NCI-H82 treated with DMSO at 0.1 percent for 48 hours (cell line): Measurements from ENCODE around the gene C1orf105.

Experiments used
- DNase-seq: peaks from one replicate; lab custom pipeline; 2025; ENCODE audit not compliant: unreplicated experiment; lab: John Stamatoyannopoulos, UW

Gene C1orf105

DNA sequence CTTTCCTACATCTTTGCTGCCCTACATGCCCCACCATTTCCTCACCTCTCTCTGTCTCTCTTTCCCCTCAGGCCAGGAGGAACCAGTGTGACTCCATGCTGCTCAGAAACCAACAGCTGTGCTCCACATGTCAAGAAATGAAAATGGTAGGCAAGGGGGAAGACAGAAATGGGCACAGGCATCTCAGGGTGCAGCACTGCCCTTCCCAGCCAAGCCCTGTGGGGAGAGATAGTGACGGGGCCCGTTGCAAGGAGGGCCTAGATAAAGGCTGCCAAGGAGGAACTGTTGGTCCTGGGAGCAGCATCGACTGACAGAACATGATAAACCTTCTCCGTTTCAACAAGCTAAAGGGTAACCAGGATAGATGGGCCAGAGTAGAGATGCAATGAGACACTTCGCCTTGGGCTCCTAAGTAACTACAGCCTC, 35.9 kb downstream of the C1orf105 start:
- no peak for DNase-seq

DNA sequence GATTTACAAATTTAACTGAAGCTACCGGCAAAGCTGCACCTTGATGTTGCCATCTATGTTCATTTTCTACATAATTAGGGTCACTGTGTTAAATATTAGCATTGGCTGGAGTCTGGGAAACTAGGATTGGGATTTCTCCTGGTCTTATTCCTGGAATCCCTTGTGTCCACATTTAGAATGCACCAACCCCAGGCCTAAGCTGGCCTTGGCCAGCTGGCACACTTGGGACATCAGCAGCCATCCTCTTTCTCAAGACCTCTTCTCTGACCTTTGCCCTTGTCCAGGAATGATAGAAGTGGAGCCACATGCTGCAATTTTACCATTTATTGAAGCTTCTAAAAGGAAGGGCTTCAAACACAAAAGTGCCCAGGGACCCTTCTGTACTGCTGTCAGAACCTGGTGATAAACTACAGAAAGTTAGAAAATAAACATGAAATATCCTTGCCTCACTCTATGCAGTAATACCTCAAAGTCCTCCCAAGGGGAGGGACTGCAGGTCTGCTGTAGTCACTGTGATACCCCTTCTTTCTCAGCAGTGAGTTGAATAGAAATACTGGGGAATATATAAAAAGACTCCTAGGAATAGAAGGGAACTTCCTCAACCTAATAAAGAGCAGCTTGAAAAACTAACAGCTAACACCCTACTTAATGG, 37.1 kb downstream of the C1orf105 start:
- no peak for DNase-seq

DNA sequence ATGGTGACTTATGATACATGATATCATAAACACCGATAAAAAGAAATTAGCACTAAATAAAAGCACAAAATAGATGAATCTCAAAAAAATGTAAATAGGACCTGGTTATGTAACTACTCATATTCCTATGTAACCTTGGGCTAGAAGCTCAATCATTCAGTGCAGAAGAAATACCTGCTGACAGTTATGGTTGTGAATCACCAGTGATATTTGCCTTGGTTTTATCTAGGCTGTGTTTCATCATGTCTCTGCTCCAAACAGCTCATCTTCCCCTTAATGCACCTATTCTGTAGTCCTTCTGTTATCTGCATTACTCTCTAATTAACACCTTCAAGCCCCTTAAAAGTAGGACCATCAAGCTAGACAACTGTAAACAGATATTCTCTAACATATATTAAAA, 39.7 kb downstream of the C1orf105 start:
- DNase-seq, result no peak

DNA sequence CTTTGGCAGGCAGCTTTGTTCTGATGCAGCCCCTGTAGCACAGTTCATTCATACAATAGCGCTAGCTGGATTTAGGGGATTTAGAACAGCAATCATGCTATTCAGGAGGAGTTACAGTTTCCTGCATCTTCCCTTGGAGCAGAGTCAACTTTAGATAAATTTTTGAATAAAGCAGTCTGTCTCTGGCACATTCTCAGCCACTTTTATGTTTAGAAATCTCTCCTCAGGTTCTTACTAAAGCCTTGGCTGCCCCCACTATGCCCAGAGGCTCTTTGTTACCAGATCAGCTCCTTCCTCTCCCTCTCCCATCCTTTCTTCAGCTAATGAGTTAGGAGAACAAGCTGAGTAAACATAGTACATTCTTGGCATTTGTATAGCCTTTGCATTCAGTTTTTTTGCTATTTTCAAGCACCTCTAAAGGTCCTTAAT, 40.4 kb downstream of the C1orf105 start:
- no peak for DNase-seq

DNA sequence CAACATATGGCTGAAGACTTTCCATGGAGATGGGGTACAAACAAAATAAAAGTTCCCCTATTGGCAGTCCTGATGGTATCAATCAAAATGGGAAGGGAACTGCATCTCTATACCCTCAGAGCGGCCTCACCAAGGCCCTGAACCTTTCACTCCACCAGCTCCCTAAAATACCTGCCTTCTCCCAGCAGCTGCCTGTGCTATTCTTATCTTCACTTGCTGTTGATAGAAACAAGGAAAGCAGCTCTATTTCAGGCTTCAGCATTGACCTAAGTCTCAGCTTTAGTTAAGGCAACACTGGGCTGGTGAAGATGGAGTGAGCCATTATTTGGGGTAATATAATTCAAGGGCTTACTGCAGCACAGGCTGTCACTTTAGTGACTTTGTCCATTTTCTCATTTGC, 45.1 kb downstream of the C1orf105 start:
- no peak for DNase-seq

DNA sequence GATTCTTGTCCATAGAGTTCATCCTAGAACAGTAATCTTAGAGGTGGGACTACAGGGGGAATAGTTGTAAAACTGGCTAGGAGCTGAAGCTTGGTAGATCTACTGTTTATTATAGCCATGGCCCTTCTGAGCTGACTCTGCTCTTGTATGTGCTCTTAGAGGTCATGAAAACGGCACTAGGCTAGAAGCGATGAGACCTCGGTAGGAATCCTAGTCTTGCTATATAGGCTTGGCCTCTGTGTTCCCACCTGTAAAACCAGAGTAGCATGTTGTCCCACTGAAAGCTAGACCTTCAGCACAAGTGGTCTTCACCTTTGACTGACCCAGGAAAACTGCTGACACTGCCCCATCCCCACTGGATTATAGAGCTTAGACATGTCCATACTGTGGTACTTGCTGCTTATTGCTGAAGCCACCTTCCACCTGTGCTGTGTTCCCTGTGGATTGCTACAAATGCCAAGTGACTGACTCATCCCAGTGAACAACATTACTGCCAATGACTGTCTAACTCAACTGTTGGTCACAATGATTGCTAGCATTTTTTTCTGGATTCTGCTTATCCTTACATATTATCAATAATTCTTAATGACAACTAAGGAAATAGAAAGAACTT, 46.4 kb downstream of the C1orf105 start:
- DNase-seq, result no peak

DNA sequence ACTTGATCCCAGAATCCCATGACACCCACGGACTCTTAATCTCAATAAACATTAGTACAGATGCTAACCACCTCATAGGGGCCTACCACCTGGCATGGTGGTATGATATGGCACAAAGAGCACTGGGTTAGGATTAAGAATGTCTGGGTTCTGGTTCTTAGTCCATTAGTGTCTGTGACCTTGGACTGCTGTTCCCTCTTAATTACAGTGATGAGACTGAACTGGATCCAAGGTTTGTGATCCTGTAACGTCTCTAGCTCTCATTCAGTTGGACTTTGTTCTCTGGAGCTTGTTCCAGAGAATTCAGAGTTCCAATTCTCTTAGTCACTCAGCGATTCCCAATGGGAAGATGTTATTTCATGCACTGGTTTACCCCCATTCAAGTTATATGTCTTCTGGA, 47.0 kb downstream of the C1orf105 start:
- no peak for DNase-seq

DNA sequence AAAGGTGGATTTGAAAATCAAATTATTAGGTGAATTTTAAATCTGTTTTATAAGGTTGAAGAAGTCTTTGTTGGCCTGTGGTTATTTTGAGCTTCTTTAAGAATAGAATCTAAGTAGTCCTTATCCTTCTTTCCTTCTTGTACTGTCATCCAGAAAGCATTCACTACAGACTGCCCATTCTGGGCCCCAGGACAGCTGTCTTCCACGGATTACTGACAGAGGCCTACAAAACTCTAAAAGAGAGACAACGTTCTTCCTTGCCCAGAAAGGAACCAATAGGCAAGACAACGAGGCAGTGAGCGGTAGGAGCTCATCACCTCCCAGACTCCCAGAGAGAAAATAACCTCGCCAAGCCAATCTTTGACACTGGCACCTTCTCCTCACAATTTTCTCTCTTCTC, 47.8 kb downstream of the C1orf105 start:
- DNase-seq, result no peak

DNA sequence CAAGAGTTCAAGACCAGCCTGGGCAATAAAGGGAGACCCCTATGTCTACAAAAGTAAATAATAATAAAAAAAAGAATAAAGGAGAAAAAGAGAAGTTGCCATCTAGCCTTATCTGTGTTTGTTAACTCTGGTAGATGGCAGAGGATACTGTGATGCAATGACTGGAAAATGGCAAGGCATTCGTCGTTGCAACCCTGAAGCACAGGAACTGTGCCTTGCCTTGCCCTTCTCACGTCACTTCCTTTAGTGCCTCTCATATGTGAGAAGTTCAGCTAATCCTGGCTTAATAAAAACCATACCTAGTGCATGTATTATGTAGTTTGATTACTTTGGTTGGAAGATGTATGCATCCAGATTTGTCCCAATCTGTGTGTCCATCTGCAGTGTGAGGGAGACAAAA, 49.2 kb downstream of the C1orf105 start:
- no peak for DNase-seq

DNA sequence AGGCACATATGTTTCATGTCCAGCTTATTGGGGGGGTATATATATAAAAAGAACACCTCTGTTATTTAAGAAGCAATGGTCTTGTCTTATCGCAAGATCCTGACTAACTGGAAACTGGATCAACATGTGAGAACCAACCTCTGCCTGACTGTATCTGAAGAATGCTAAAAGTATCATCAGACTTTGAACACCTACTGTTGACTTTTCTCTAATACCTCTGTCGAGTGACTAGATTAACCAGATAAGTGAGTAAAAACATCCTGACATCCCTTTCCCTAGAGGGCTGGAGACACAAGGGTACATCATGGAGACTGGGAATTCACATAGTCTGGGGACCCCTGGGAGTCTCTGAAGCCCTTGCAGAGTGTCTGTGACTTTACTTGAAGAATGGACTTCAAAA, 49.7 kb downstream of the C1orf105 start:
- no peak for DNase-seq

DNA sequence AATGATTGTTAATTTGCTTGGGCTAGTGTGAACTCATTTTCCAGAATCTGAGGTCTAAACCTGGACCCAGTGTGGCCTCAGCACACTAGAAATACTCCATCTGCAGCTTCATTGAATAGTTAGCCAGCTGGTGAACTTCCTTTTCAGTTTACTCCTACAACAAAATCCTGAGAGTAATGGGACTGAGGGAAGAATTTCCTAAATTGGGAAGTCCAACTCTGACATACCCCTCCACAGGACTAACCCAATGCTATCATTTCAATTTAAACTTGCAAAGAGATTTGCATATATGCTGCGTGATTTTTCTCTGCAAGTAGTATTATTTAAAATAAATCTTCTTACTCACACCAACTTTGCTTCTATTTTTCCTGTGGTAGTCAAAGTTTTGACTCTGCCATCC, 51.2 kb downstream of the C1orf105 start:
- no peak for DNase-seq

DNA sequence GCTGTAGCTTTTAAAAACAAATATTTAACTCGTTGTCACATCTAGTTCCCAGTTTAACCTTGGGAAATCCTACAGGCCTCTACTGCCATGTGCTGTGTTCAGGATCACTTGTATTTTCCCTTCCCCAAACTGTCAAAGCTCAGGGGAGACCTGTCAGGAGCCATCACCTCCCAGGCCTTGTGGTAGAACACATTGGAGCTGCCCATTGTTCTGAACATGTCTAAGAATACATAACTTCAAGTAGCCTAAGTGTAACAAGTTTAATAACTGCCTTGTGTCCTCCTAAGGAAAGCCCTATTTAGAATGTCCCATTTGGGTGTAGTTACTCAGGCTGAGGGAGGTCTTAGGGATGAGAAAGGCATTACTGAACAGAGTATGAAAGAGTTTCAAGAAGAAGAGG, 52.0 kb downstream of the C1orf105 start:
- no peak for DNase-seq

DNA sequence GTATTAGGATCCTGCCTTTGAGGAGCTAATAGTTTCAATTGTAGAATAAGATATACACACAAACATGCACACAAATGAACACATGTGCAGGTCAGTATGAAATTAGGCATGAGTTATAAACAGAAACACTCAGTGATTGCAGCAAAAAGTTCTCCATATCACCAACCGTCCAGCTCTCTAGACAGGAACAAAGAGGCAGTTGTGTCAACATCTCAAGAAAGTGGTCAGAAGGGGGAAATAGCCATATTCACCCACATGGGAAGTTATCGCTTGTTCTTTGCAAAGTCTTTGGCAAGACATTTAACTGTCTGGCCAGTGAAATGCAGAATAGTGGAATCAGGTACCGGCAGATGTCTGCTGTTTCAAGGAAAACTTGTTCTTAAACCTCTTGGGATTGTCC, 52.8 kb downstream of the C1orf105 start:
- DNase-seq, result no peak

DNA sequence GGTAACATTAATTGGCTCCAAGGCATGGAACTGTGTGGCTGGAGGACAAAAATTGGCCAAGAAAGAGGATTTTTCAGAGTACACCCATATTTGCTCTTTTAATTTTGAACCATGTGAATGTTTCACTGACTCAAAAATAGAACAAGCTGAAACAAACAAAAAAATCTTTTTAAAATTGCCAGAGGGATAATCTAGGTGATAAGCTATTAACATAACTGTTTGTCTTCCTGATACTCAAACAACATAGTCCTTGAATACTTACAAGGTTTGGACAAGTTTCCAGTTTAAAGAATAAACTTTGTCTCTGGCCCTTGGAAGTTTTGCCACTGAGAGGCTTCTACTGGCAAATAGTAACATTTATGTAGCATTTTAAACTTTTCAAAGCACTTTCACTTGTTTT, 53.4 kb downstream of the C1orf105 start:
- no peak for DNase-seq

DNA sequence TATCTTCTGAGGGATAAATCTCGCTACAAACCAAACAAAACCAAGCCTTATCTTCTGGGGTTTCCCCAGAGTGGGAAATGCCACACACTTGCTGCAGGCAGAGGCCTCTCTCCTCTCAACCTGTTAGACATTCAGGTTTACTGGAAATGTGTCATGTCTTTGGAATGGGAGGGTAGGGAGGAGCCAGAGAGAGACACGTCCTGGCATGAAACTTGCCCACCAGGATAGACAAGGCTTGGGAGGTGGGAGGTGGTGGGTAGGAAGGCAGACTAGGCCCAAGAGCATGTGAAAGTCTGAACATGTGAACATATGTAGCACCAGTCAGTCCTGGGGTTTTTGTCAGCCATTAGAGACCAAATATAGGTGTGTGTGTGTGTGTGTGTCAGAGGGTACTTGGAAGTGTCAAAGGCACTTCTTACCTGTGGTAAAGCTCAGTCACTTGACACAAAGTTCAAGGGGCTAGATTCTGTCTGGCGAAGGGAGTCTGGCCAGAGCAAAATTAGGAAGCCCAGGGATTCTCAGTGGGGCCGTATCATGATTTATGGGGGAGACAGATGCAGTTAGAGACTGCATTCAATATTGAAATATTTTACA, 55.8 kb downstream of the C1orf105 start:
- DNase-seq, result no peak

DNA sequence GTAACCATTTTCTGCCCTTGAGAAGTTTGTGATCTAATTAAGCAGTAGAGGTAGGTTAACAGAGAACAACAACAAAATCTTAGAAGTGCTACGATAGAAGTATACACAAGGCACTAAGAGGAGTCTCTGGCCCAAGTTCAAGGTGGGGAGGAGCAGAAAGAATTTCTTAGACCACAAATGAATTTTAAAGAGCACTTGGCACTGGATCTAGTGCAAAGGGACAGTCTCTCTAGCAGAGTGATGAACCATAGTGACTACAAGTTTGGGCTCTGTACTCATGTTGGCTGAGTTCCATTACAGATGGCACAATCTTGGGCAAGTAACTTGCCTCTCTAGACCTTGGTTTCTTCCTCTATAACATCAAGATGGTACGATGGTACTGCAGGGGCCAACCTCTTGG, 56.7 kb downstream of the C1orf105 start:
- DNase-seq, result no peak

DNA sequence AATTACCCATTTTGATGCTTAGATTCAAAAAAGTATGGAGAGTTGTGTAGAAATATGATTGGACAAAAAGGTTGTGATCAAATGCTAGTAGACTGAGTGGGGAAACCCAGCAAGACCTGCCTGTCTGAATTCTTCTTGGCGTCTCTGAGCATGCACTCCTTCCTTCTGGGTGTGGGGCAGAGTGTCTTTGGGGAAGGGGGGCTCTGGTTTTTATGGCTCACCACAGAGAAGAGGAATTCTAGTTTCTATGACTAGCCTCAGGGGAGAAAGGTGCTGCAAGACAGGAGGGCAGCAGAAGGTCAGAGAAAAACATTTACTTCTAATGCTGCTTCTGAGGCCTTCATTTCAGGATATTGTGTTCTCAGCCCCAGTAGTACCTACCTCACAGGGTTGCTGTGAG, 57.3 kb downstream of the C1orf105 start:
- no peak for DNase-seq

DNA sequence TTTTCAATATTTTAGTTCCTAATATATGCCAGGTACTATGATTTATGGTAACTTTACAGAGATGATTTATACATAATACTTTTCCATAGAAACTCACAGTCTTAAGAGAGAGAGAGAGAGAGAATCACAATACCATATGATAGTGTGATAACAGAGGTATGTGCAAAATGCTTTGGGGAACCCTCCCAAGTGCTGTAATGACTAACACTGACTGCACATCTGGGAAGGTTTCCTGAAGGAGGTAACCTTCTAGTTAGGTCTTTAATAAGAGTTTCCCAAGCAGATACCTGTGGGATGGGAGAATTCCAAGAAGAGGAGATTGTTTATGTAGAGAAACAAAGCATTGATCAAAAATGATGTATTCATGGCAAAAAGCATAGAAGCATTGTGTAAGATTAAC, 58.0 kb downstream of the C1orf105 start:
- DNase-seq, result no peak

DNA sequence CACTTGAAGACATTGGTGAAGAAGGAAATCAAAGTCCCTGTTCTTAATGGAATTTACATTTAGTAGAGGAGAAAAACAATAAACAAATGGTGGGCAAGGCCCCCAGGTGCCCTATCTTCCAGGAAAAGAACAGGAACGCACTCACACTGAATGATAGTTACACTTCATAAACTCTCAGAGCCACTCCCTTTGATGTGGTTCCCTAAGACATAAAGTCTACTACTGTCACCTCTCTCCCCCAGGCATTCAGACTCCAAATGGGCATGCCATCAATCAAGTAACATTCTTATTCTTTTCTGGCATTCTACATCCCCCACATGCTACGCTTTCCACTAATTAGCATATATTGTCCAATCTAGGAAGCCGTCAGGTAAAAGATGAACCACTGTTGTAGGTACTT, 59.9 kb downstream of the C1orf105 start:
- DNase-seq, result no peak

DNA sequence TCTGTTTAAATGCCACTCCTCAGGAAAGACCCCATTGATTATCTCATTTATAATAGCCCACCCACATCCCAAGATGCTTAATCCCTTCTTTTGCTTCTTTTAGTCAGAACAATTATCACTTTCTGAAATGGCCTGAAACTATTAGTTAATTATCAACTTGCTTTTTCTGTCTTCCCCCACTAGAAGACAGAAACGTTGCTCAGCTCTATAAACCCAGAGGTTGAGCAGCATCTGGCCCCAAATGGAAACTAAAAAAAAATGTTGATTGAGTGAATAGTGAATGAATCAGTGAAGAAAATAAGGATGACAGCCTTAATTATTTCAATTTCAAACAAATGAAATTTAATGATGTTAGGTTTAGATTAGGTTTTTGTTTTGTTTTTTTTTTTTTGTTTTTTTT, 61.6 kb downstream of the C1orf105 start:
- DNase-seq, result no peak

DNA sequence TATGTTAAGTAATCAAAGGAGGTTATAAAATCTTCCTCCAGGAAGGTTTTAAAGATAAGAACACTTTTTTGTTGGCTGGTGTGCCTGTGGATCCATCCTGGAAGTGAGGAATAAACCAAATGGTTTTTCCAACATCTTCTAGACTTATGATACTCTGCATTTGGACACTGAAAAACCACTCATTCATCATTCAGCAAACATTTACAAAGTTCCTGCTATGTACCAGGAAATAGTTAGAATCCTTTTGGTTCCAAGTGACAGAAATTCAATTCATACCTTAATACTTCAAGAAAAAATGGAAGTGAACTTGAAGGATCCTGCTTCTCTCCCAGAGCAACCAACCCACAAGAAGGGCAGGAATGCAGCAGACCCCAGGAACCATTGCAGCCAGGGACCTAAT, 63.0 kb downstream of the C1orf105 start:
- no peak for DNase-seq

DNA sequence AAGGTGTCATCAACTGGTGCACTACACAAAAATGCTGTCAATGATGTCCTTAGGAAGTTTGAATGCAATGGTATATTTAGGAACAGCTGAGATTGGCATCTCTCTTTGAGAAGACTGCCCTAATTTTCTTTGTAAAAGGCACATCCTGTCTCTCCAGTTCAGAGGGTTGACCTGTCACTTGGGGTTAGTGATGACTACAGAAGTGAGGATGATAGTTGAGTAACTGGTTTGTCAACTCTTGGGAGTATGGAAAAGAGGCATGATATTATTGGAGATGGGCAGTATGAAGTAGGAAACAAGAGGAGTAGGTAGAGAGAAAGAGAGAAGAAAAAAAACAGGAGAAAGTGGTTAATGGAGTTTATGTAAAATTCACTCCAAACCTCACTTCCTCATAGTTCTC, 63.8 kb downstream of the C1orf105 start:
- DNase-seq, result no peak

DNA sequence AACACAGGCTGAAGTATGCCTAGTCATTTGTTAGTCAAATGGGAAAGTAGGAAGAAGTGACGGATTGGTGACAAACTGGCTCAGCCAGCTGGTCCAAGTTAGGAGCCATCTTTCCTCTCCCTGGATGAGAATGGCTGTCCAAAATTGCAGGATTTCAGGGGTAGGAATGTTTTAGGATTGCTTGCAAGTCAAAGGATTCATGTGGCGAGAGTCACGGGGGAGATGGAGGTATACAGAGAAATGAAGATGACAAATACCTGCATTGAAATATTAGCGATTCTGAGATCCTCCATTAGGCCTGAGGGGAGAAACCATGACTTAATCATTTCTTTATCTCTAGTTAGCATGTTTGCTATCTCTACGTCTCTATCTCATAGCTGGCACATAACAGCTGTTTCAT, 65.1 kb downstream of the C1orf105 start:
- no peak for DNase-seq
